ENCODE results near the gene ELAPOR2.

The ELAPOR2 gene

GRCh38 chr7:87060288-87060537 lies 759 bp upstream of the ELAPOR2 start:
- H3K27ac ChIP-seq, result peak overlapping the region; percentile 58
- H2AFZ ChIP-seq (ENCODE audit: low read depth), result peak overlapping the region; percentile 97
- TF ChIP-seq CTCF (conservative IDR thresholded peaks at IDR 0.05; ENCODE audit: low read depth, low read length), result no peak
- H3K4me2 ChIP-seq, result peak overlapping the region; percentile 83
- peaks cover 19% of the 10 kb centered on the region for H3K4me1 ChIP-seq (ENCODE audit: low read depth, poor library complexity, severe bottlenecking)
- H3K36me3 ChIP-seq (ENCODE audit: insufficient read depth), result no peaks in the 10 kb centered on the region
- H4K20me1 ChIP-seq (ENCODE audit: insufficient read depth), result no peaks in the 10 kb centered on the region
- H3K9ac ChIP-seq, result peak overlapping the region; percentile 66; the same call in 1 of the 2 replicates
- H3K79me2 ChIP-seq (ENCODE audit: insufficient read depth, low read depth), result no peaks in the 10 kb centered on the region
- H3K4me3 ChIP-seq (IDR thresholded peaks at IDR 0.05; ENCODE audit: insufficient read depth, low read depth, low read length), result peak overlapping the region; percentile 47
- no peaks in the 10 kb centered on the region for H3K27me3 ChIP-seq (ENCODE audit: insufficient read depth, low read depth)

GRCh38 chr7:87058744-87059524 lies 520 bp downstream of the ELAPOR2 start:
- H3K4me1 ChIP-seq (ENCODE audit: low read depth, poor library complexity, severe bottlenecking), result peaks cover 19% of the 10 kb centered on the region
- peak overlapping the region; percentile 44; the same call in 1 of the 2 replicates for H3K9ac ChIP-seq
- H3K4me3 ChIP-seq (IDR thresholded peaks at IDR 0.05; ENCODE audit: insufficient read depth, low read depth, low read length), result no peak overlapping the region
- no peaks in the 10 kb centered on the region for H3K79me2 ChIP-seq (ENCODE audit: insufficient read depth, low read depth)
- TF ChIP-seq CTCF (conservative IDR thresholded peaks at IDR 0.05; ENCODE audit: low read depth, low read length), result no peak
- H2AFZ ChIP-seq (ENCODE audit: low read depth), result peak overlapping the region; percentile 97
- H3K27me3 ChIP-seq (ENCODE audit: insufficient read depth, low read depth), result no peaks in the 10 kb centered on the region
- H4K20me1 ChIP-seq (ENCODE audit: insufficient read depth), result no peaks in the 10 kb centered on the region
- H3K36me3 ChIP-seq (ENCODE audit: insufficient read depth), result no peaks in the 10 kb centered on the region
- H3K4me2 ChIP-seq, result peak overlapping the region; percentile 75
- no peak overlapping the region for H3K27ac ChIP-seq

- H3K27me3 ChIP-seq (ENCODE audit: insufficient read depth, low read depth), result no peaks in the 10 kb centered on the region
- no peak overlapping the region for H3K9ac ChIP-seq
- no peak overlapping the region for H3K27ac ChIP-seq
- H3K4me2 ChIP-seq, result no peak overlapping the region
- H3K4me3 ChIP-seq (IDR thresholded peaks at IDR 0.05; ENCODE audit: insufficient read depth, low read depth, low read length), result no peak overlapping the region
- no peaks in the 10 kb centered on the region for H3K36me3 ChIP-seq (ENCODE audit: insufficient read depth)
- no peak for TF ChIP-seq CTCF (conservative IDR thresholded peaks at IDR 0.05; ENCODE audit: low read depth, low read length)
- no peak overlapping the region for H2AFZ ChIP-seq (ENCODE audit: low read depth)
- peaks cover 19% of the 10 kb centered on the region for H3K4me1 ChIP-seq (ENCODE audit: low read depth, poor library complexity, severe bottlenecking)
- H4K20me1 ChIP-seq (ENCODE audit: insufficient read depth), result no peaks in the 10 kb centered on the region
- no peaks in the 10 kb centered on the region for H3K79me2 ChIP-seq (ENCODE audit: insufficient read depth, low read depth)
Observed at GRCh38 chr7:87057210-87057609, 2.2 kb downstream of the ELAPOR2 start.

- H3K4me1 ChIP-seq (ENCODE audit: low read depth, poor library complexity, severe bottlenecking), result peaks cover 19% of the 10 kb centered on the region
- H3K4me2 ChIP-seq, result no peak overlapping the region
- no peak overlapping the region for H3K4me3 ChIP-seq (IDR thresholded peaks at IDR 0.05; ENCODE audit: insufficient read depth, low read depth, low read length)
- no peak for TF ChIP-seq CTCF (conservative IDR thresholded peaks at IDR 0.05; ENCODE audit: low read depth, low read length)
- no peak overlapping the region for H3K27ac ChIP-seq
- no peaks in the 10 kb centered on the region for H3K36me3 ChIP-seq (ENCODE audit: insufficient read depth)
- no peaks in the 10 kb centered on the region for H4K20me1 ChIP-seq (ENCODE audit: insufficient read depth)
- H3K9ac ChIP-seq, result no peak overlapping the region
- no peak overlapping the region for H2AFZ ChIP-seq (ENCODE audit: low read depth)
- H3K27me3 ChIP-seq (ENCODE audit: insufficient read depth, low read depth), result no peaks in the 10 kb centered on the region
- no peaks in the 10 kb centered on the region for H3K79me2 ChIP-seq (ENCODE audit: insufficient read depth, low read depth)
Observed at GRCh38 chr7:87056346-87056745, 3.1 kb downstream of the ELAPOR2 start.
